ENCODE measurements around the gene WDPCP. TPM values are rescaled to one million over a fixed set of nuclear protein-coding genes. Genes with fewer than 3 reads are reported as not detected.

Gene WDPCP
- total and polyA plus RNA-seq, 10 of the 15 experiments (the other 5 are each of a cell fraction or from before 2014, with no cell fraction given): 2.1 to 7.9 (median 4.6) TPM

DNA sequence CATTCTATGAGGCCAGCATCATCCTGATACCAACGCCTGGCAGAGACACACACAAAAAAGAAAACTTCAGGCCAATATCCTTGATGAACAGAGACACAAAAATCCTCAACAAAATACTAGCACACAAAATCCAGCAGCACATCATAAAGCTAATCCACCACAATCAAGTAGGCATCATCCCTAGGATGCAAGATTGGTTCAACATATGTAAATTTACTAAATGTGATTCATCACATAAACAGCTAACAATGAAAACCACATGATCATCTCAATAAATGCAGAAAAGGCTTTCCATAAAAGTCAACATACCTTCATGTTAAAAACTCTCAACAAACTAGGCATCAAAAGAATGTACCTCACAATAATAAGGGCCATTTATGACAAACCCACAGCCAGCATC lies 65.3 kb downstream of the WDPCP start (continued):
- no peak for TF ChIP-seq SIX5 (IDR thresholded peaks at IDR 0.05; ENCODE audit: low read depth, low read length, severe bottlenecking)

DNA sequence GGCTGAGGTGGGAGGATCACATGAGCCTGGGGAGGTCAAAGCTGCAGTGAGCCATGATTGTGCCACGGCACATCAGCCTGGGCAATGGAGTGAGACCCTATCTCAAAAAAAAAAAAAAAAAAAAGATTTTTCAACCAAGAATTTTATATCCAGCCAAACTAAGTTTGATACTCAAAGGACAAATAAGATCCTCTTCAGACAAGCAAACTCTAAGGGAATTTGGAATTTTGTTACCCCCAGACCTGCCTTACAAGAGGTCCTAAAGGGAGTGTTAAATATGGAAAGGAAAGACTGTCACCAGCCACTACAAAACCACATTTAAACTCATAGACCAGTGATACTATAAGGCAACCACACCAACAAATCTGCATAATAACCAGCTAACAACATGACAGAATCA lies 67.5 kb downstream of the WDPCP start:
- 0% methylated on average over 1 of the region's 1 CpG for WGBS (ENCODE audit: insufficient coverage, insufficient replicate concordance, low lambda C conversion rate, missing lambda C conversion rate)
- Histone ChIP-seq H3K4me1 (ENCODE audit: control insufficient read depth, insufficient read depth, low read length) (no peaks in the 10 kb centered on the region), H3K9me3 (replicated peaks; ENCODE audit: control insufficient read depth, insufficient read depth, low read length) (peaks cover 7% of the 10 kb centered on the region; the same call in 2 of the 3 replicates), H3K4me3 (no peak overlapping the region), H3K36me3 (ENCODE audit: control insufficient read depth in 2 of 2, insufficient read depth in 2 of 2, low read length in 1 of 2) (no peaks in the 10 kb centered on the region), H2AFZ (ENCODE audit: control insufficient read depth, low read depth, low read length) (no peak overlapping the region), H4K20me1 (ENCODE audit: control insufficient read depth, insufficient read depth) (no peaks in the 10 kb centered on the region), H3K79me2 (ENCODE audit: control insufficient read depth, insufficient read depth, low read length) (no peaks in the 10 kb centered on the region), H3K4me2 (ENCODE audit: control insufficient read depth, insufficient read depth) (no peak overlapping the region), H3K27ac (ENCODE audit: control insufficient read depth, insufficient read depth) (no peak overlapping the region), H3K27me3 (replicated peaks in 1 of 2; ENCODE audit: control insufficient read depth in 2 of 2, insufficient read depth in 2 of 2, low read length in 1 of 2) (no peaks in the 10 kb centered on the region), H3K9ac (ENCODE audit: control insufficient read depth, insufficient read depth, low read length) (no peak overlapping the region)
- ChIA-PET CTCF (no interaction called here), RAD21 (ENCODE audit: unreplicated experiment) (no interaction called here), SMC1A (ENCODE audit: uncharacterized antibody, unreplicated experiment) (no interaction called here), POLR2A (no interaction called here)
- FAIRE-seq (no peak), DNase-seq (ENCODE audit: low read depth, low spot score) (no peak), ATAC-seq (no peak)
- no TSS peak for BruUV-seq (replicated peaks)
- TF ChIP-seq PAX8 (IDR thresholded peaks at IDR 0.05): no peak
- intact Hi-C loops (cut with micrococcal nuclease; ENCODE audit: unreplicated experiment): no loop called here
- in situ Hi-C loops (cut with MboI): no loop called here

DNA sequence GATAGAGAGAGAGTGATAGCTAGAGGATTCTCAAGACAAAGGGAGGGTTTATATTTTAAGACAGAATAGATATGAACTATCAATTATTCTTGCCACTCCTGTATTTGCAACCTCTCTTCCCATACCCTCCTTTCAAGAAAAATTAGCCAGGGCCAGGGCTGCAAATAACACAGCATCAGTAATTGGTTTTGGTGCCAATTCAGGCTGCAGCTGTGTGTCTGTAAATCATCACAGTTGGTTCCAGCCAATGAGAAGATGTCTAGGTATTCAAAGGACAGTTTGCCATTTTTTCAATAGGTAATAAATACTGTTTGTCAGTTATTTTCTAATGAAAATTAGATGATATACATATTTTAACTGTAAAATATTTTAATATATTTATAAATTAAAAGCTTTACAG lies 73.5 kb downstream of the WDPCP start:
- Histone ChIP-seq H3K27me3 (replicated peaks in 1 of 2; ENCODE audit: control insufficient read depth in 2 of 2, insufficient read depth in 2 of 2, low read length in 1 of 2) (no peaks in the 10 kb centered on the region), H3K79me2 (ENCODE audit: control insufficient read depth, insufficient read depth, low read length) (no peaks in the 10 kb centered on the region), H4K20me1 (ENCODE audit: control insufficient read depth, insufficient read depth) (no peaks in the 10 kb centered on the region), H3K4me1 (ENCODE audit: control insufficient read depth, insufficient read depth, low read length) (no peaks in the 10 kb centered on the region), H3K4me3 (no peak overlapping the region), H3K4me2 (ENCODE audit: control insufficient read depth, insufficient read depth) (no peak overlapping the region), H3K9ac (ENCODE audit: control insufficient read depth, insufficient read depth, low read length) (no peak overlapping the region), H3K9me3 (replicated peaks; ENCODE audit: control insufficient read depth, insufficient read depth, low read length) (no peaks in the 10 kb centered on the region; the same call in 2 of the 3 replicates), H3K27ac (ENCODE audit: control insufficient read depth, insufficient read depth) (no peak overlapping the region), H3K36me3 (ENCODE audit: control insufficient read depth in 2 of 2, insufficient read depth in 2 of 2, low read length in 1 of 2) (no peaks in the 10 kb centered on the region), H2AFZ (ENCODE audit: control insufficient read depth, low read depth, low read length) (no peak overlapping the region)
- ChIA-PET SMC1A (ENCODE audit: uncharacterized antibody, unreplicated experiment) (no interaction called here), RAD21 (ENCODE audit: unreplicated experiment) (no interaction called here), CTCF (interaction anchor here (0.9 kb wide), 1 partner anchor 27 kb away, joined by 3 read pairs; no protein-coding TSS in a partner anchor), POLR2A (no interaction called here)
- intact Hi-C loops (cut with micrococcal nuclease; ENCODE audit: unreplicated experiment): no loop called here
- no peak for DNase-seq (ENCODE audit: low read depth, low spot score)
- in situ Hi-C loops (cut with MboI): no loop called here
- no peak for FAIRE-seq
- no peak for ATAC-seq
- no TSS peak for BruUV-seq (replicated peaks)
- no peak for TF ChIP-seq MTA2 (IDR thresholded peaks at IDR 0.05; ENCODE audit: low read depth)
- TF ChIP-seq, protein P1, sequence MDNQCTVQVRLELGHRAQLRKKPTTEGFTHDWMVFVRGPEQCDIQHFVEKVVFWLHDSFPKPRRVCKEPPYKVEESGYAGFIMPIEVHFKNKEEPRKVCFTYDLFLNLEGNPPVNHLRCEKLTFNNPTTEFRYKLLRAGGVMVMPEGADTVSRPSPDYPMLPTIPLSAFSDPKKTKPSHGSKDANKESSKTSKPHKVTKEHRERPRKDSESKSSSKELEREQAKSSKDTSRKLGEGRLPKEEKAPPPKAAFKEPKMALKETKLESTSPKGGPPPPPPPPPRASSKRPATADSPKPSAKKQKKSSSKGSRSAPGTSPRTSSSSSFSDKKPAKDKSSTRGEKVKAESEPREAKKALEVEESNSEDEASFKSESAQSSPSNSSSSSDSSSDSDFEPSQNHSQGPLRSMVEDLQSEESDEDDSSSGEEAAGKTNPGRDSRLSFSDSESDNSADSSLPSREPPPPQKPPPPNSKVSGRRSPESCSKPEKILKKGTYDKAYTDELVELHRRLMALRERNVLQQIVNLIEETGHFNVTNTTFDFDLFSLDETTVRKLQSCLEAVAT (IDR thresholded peaks at IDR 0.05): no peak
- TF ChIP-seq ZSCAN29 (IDR thresholded peaks at IDR 0.05): no peak
- no peak for TF ChIP-seq SMARCA5 (IDR thresholded peaks at IDR 0.05)
- TF ChIP-seq NFXL1 (IDR thresholded peaks at IDR 0.05; ENCODE audit: borderline replicate concordance): no peak
- no peak for TF ChIP-seq ETV6 (conservative IDR thresholded peaks at IDR 0.05 in 1 of 2, IDR thresholded peaks at IDR 0.05 in 1 of 2; ENCODE audit: borderline replicate concordance in 1 of 2, low read depth in 1 of 2)
- TF ChIP-seq MYC (IDR thresholded peaks at IDR 0.05; ENCODE audit: insufficient read depth, insufficient read length, insufficient replicate concordance, low read length, severe bottlenecking): no peak
- no peak for TF ChIP-seq SIX5 (IDR thresholded peaks at IDR 0.05; ENCODE audit: low read depth, low read length, severe bottlenecking)
- no peak for TF ChIP-seq YBX1 (IDR thresholded peaks at IDR 0.05)
